GM12865 (cell line): ENCODE results near the gene DNASE1L2.

ENCODE experiments used
- DNase-seq: peaks from one replicate; pipeline ENCODE4 v3.0.0; 2010; ENCODE audit warnings: low read depth
- H3K4me3 ChIP-seq: 2 replicates; pipeline ENCODE4 v1.5.1; 2011; ENCODE audit warnings: mild to moderate bottlenecking, low read depth, low read length, control low read depth
- CTCF ChIP-seq: IDR thresholded peaks from 2 replicates; pipeline ENCODE4 v1.5.1; 2011; ENCODE audit warnings: low read length, control low read depth, low read depth, inconsistent platforms; ENCODE audit not compliant: insufficient read depth; ENCODE audit errors: missing control alignments

Gene DNASE1L2

GRCh38 chr16:2226245-2226793 is 9.9 kb upstream of the DNASE1L2 start:
- H3K4me3 ChIP-seq, result no peak overlapping the region
- no peak for TF ChIP-seq CTCF
- DNase-seq, result no peak

GRCh38 chr16:2226918-2227317 is 9.3 kb upstream of the DNASE1L2 start:
- TF ChIP-seq CTCF, result no peak
- DNase-seq, result no peak
- no peak overlapping the region for H3K4me3 ChIP-seq

GRCh38 chr16:2228161-2228824 is 8.0 kb upstream of the DNASE1L2 start:
- no peak for DNase-seq
- H3K4me3 ChIP-seq, result no peak overlapping the region
- no peak for TF ChIP-seq CTCF

- no peak for TF ChIP-seq CTCF
- no peak overlapping the region for H3K4me3 ChIP-seq
- DNase-seq, result no peak
Measured at GRCh38 chr16:2229091-2229490, 7.2 kb upstream of the DNASE1L2 start.

- H3K4me3 ChIP-seq, result no peak overlapping the region
- DNase-seq, result no peak
- no peak for TF ChIP-seq CTCF
Measured at GRCh38 chr16:2229632-2230250, 6.5 kb upstream of the DNASE1L2 start.

- H3K4me3 ChIP-seq, result no peak overlapping the region
- no peak for DNase-seq
- TF ChIP-seq CTCF, result no peak
Measured at GRCh38 chr16:2230376-2230775, 5.9 kb upstream of the DNASE1L2 start.
